ENCODE results near the gene ZFPL1.
A peak's percentile ranks its signal among the peaks of the same experiment; 100 is the strongest.

ZFPL1 gene

GRCh38 chr11:65128182-65129145 lies 44.4 kb downstream of the ZFPL1 start:
- DNase-seq (ENCODE audit: low read depth in 2 of 2) = no peak

- DNase-seq (ENCODE audit: low read depth in 2 of 2) = no peak
These were observed 45.8 kb downstream of the ZFPL1 start for GRCh38 chr11:65129649-65130441.

DNA sequence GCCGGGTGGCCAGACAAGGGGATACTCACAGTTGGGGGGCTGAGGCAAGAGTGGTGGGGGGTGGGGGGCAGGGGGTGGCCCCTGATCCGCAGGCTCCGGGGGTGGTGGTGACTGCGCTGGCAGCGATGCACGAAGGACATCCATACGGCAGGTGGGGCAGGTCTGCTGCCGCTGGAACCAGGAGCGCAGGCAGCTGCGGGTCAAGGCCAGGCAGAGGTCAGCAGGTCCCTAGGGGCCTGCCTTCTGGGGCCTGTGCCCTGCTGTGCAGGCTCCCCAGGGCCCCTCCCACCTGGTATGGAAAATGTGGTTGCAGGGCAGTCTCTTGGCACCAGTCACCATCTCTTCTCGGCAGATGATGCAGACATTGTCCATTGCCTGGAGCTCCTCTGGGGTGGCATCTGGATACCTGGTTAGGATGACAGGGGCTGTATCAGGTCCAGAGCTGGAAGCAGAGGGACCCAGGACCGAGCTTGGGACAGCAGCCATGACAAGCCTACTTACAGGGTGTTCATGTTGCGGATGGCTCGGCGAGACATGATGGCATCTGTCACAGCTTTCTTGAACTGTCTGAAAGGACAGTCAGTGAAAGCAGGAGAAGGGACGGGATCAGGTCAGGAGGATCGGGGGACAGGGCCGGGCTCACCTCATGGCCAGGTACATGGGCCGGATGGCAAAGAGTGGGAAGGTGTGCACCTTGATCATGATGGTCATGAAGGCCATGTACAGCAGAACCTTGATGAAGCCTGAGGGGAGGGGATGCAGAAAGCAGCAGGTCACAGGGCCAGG lies 46.8 kb downstream of the ZFPL1 start:
- no peak for DNase-seq (ENCODE audit: low read depth in 2 of 2)

- no peak for DNase-seq (ENCODE audit: low read depth in 2 of 2)
These were observed 47.4 kb downstream of the ZFPL1 start for GRCh38 chr11:65131417-65131776.

DNA sequence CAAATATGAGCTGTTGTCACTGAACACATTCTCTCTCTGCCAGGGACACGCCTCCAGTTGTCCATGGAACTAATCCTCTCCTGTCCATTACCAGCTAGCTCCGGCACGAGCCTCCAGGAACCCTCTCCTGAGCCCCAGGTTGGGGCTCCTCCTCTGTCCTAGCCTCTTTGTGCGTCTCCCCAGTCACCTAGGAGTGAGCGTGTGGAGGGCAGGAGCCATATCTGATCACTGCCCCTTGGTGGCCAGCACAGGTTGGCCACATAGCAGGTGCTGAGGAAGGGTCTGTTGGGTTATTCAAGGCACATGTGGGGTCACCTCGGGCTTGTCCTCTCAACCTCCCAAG lies 47.8 kb downstream of the ZFPL1 start:
- DNase-seq (ENCODE audit: low read depth in 2 of 2) = no peak

DNA sequence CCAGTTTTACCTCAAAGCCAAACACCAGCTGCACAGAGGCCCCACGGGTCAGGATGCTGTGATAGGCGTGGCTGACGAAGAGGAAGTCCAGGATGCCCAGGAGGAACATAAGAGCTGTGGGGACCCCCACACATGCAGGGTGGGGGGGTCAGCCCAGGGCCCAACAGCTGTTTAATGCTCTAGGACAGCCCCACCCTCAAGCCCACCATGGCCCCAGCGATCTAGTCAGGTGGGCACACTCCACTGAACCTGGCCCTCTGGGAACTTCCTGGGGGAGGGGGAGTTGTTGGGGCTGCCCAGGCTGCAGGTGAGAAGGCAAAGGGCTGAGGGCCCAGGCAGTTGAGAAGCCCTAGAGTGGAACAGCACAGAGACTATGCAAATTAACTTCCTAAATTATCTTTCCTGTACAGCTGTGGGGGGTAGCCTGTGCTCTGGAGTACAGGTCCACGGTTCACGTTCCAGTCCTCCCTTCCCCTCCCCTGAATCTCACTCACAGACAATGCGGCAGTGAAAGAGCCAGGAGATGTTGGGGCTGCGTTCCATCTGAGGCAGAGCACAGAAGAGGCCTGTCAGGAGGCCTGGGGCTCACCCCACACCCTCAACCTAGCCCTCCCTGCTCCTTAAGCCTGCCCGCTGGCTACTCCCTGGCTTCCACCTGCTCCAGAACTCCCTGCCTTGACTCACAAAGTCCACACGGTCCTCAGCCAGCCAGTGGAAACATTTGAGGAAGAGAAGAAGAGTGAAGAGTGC lies 48.4 kb downstream of the ZFPL1 start:
- no peak for DNase-seq (ENCODE audit: low read depth in 2 of 2)

- no peak for DNase-seq (ENCODE audit: low read depth in 2 of 2)
These were observed 49.1 kb downstream of the ZFPL1 start for GRCh38 chr11:65132988-65133700.

DNA sequence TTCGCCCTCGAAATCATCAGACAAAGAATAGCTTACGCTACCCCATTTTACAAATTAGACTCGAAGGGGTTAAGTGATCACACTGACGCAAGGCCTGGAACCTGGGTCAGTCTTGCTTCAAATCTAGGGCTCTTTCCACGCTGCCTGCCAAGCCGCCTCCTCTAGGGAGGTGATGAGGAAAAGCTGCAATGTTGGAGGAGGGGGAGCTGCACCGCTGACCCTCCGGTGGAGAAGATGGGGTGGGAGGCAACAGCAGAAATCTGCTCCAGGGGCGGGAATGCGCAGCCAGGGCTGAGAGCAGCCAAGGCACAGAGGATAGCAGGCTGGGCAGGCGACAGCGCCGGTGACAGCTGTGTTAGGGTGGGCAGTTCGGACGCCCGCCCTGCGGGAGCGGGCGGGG lies 49.7 kb downstream of the ZFPL1 start:
- no peak for DNase-seq (ENCODE audit: low read depth in 2 of 2)

- peak; percentile 84 to 86 for DNase-seq (ENCODE audit: low read depth in 2 of 2)
These were observed 50.4 kb downstream of the ZFPL1 start, which contains the start of gene SYVN1 for GRCh38 chr11:65134240-65134951. SYVN1 (minus strand) TSS chr11:65134519; CDS start chr11:65133601, 918 bp downstream.

GRCh38 chr11:65134952-65135632 lies 51.1 kb downstream of the ZFPL1 start:
- peak; percentile 70 to 73 for DNase-seq (ENCODE audit: low read depth in 2 of 2)

GRCh38 chr11:65135633-65136145 lies 51.7 kb downstream of the ZFPL1 start:
- DNase-seq (ENCODE audit: low read depth in 2 of 2) = no peak

- DNase-seq (ENCODE audit: low read depth in 2 of 2) = no peak
These were observed 52.6 kb downstream of the ZFPL1 start for GRCh38 chr11:65136515-65137096.
